HG02981 (cell line): Measurements from ENCODE around the gene SPPL3.

Source experiments
- ATAC-seq: cut with Tn5 transposase; IDR thresholded peaks from one replicate; pipeline ENCODE4 v1.9.1; 2021; ENCODE audit warnings: mild to moderate bottlenecking, moderate library complexity; ENCODE audit not compliant: unreplicated experiment

The SPPL3 gene

GRCh38 chr12:120726510-120726793, 177.7 kb downstream of the SPPL3 start:
- no peak for ATAC-seq

GRCh38 chr12:120725659-120726509, 178.3 kb downstream of the SPPL3 start, which contains the start of gene ACADS:
TSS of gene ACADS (plus strand) at chr12:120725826. CDS start at chr12:120725886, 60 bp downstream.
- ATAC-seq = peak; percentile 95

- ATAC-seq = no peak
Observed at GRCh38 chr12:120725151-120725658, 179.0 kb downstream of the SPPL3 start.

- ATAC-seq = no peak
Observed at GRCh38 chr12:120724720-120725119, 179.4 kb downstream of the SPPL3 start.

GRCh38 chr12:120722784-120723183, 181.4 kb downstream of the SPPL3 start:
- no peak for ATAC-seq

- no peak for ATAC-seq
Observed at GRCh38 chr12:120721866-120722265, 182.3 kb downstream of the SPPL3 start.

GRCh38 chr12:120720987-120721801, 183.0 kb downstream of the SPPL3 start:
- no peak for ATAC-seq

- no peak for ATAC-seq
Observed at GRCh38 chr12:120720234-120720986, 183.7 kb downstream of the SPPL3 start.

- ATAC-seq = peak; percentile 7
Observed at GRCh38 chr12:120719496-120720233, 184.5 kb downstream of the SPPL3 start.

GRCh38 chr12:120719072-120719471, 185.1 kb downstream of the SPPL3 start:
- ATAC-seq = peak; percentile 58

- ATAC-seq = no peak
Observed at GRCh38 chr12:120718055-120718454, 186.1 kb downstream of the SPPL3 start.

- peak; percentile 39 for ATAC-seq
Observed at GRCh38 chr12:120713861-120714482, 190.2 kb downstream of the SPPL3 start.

- no peak for ATAC-seq
Observed at GRCh38 chr12:120712610-120713009, 191.5 kb downstream of the SPPL3 start.
